GM19468 (cell line): Measurements from ENCODE around the gene TBKBP1.
"Not testable (repeated sequence)": the region's sequence is repeated elsewhere in the genome, so short reads cannot be mapped to it uniquely, and the experiment has no call there.

ENCODE experiments used
- ATAC-seq: cut with Tn5 transposase; IDR thresholded peaks from one replicate; pipeline ENCODE4 v1.9.1; 2021; ENCODE audit warnings: mild to moderate bottlenecking, moderate library complexity, moderate number of reproducible peaks; ENCODE audit not compliant: unreplicated experiment; ENCODE audit errors: extremely low read depth

Gene TBKBP1

DNA sequence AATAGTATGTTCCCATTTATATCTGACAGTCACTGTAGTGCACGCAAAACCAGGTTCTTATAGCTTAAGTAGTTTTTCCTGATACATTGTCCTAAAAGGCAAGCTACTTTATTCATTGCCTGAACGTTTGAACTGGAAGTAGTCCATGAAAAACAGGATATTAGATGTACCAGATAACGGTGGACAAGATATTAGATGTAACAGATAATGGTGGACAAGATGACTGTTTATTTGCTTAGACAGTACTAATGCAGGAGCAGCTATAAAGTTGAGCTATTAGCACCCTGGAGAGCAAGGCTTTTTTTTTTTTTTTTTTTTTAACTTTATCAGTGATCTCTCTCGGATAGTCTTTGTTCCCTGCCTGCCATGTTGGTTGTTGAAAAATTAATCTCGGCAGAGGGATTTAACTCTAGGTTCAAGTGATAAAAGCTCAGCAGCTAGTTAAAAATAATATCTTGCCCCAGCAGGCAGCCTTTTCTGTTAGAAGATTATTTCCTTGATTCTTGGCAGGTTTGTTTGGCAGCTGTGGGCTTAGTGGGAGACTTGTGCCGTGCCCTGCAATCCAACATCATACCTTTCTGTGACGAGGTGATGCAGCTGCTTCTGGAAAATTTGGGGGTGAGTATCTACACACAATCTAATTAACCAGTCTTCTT lies 17.3 kb upstream of the TBKBP1 start:
- no peak for ATAC-seq

DNA sequence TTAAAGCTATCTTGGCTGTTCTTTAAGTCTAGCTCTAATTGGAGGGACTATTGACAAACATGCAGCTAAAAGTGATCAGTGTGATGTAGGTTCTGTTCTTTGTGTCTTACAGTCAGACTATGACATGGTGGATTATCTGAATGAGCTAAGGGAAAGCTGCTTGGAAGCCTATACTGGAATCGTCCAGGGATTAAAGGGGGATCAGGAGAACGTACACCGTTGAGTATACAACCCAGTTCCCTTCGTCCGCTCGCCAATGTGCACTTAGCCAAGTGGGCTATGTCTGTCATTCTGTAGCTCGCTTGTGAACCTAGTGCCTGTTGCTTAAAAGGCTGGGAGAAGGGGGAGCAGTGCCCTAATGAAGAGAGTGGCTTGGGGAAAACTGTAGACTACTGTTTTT lies 15.8 kb upstream of the TBKBP1 start:
- no peak for ATAC-seq

DNA sequence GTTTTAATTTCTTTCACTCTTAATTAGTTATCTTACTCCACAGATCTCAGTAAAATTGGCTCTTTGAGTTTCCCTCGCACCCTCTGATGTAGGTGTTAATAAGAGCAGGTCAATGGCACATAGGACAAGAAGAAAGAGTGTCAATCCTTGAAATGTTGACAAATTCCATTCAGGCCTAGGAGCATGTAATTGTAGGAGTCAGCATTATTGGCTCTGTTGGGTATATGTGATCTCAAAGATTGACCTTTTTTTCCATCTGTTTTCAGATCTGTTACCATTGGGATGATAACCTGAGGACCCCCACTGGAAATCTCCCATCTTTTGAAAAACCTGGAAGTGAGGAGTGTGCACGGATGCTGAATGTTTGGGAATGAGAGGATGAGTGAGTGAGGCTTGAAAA lies 11.8 kb upstream of the TBKBP1 start:
- no peak for ATAC-seq

DNA sequence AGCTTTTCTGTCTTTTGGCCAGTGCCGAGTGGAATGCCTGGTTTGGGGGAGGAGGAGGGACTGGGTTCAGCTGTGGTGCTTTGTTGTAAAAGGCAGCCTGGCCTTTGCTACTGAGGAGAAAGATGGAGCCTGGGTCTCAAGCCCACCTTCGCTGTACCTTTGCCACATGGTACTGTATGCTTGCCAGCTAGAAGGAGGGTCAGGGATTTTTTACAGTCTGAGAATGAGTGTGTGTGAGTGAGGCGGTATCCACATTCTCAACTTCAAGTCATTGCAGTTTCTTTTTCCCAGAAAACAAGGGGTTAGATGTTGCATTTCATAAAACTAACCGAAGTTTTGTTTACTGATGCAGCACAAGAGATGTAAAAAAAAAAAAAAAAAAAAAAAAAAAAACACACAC lies 11.2 kb upstream of the TBKBP1 start:
- not testable (repeated sequence) for ATAC-seq

DNA sequence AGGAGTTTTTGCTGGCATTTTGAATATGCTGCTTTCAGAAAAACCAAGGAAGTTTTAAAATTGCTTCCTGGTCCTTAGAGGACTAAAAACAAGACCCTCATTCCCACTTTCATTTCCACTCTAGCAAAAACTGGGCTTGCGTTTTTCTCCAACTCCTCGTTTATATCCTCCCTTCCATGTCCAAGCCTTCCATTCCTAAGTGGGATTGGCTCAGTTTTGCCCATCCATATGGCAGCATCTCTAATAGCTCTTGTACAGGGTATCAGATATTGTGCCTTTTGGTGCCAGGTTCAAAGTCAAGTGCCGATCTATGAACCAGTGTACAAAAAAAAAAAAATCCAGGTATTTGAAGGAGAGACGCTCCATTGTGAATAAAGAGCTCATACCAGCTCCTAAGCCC lies 9.9 kb upstream of the TBKBP1 start:
- ATAC-seq: no peak

DNA sequence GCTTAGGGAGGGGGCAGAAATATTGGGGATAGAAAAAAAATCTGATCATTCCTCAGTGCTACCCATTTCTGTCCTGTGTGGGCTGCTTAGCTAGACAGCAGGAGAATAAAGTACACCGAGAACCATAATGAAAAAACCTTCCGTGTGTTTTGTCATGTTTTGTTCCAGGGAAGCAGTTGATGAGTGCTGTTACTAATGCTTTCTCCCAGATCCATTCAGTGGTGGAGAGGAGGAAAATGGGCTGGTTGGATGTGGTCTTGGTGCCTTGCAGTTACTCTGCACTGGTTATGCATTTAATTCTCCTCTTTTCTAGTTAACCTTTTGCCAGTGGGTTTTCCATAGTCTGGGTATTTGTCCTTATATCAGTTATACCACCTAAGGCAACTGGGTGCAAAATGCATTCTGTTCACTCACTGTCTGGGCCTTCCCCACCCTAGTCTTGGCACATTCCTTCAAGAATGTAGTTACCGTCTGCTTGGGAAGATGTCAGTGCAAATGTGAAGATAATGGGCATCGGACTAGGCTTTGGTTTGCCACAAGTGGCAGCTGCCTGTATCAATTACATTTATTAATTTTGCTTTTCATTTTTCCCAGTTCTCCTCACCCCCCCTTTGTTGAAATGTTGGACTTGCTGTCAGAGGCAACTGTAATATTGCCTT lies 9.3 kb upstream of the TBKBP1 start:
- ATAC-seq: no peak

DNA sequence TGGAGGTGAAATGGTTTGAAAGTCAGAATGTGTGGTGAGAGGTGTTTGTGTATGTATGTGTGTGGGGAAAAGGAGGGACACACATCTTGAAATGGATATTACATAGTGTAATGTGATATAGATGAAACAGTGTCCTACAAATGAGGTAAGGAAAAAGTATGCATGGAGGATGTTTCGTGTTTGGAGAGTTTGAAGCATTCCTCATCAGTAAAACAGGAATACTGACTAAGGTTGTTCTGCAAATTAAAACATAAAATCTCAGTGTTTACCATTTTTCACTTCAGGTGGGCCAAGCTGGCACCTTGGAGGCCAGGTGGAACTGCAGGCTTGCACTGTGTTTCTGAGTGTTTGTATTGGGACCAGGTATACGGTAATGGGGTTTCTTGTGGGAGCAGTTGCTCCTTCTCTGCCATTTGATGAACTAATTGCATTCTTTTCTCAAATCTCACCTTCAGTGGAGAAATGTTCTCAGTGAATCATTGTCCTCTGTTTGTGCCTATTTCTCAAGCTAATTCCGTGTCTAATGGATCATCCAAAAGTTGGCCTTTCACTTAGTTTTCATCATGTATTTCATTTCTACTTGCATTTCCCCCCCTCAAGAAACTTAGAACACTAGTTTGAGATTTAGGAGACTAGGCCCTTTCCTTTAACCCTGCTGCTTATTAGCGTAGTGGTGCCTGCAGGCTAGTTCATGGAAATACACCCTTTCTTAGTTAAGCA lies 8.2 kb upstream of the TBKBP1 start:
- ATAC-seq: no peak

DNA sequence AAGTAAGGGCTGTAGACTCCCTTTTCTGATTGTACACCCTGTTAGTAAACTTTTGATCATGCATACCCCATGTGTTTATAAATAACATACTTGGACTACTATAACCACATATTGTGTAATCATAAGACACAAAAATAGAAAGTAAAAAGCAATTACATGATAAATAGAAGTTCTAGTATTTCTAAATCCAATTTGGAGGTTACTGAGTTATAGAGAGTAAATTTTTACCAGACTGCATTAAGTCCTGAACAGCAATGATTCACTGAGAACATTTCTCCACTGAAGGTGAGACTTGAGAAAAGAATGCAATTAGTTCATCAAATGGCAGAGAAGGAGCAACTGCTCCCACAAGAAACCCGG lies 7.7 kb upstream of the TBKBP1 start:
- ATAC-seq: no peak

DNA sequence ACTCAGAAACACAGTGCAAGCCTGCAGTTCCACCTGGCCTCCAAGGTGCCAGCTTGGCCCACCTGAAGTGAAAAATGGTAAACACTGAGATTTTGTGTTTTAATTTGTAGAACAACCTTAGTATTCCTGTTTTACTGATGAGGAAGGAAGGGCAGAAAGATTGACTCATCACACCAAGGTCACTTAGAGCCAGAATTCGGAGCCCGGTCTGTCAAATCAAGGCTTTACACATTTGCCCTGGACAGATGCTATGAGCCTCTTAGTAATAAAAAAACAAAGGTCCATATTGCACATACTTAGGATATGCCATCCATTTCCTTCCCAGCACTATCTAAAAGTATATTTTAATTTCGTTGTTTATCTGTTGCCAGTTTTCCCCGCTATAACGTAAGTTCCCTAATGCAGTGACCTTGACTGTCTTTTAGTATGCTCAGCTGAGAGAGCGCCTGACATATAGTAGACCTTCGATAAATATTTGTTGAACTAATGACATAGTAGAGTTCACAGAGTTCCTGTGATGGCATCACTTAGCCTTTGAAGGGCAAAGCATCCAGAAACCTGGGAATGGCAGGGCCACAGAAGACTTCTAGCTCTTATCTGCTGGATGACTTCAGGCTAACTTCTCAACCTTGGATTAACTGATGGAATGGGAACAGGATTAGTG lies 7.2 kb upstream of the TBKBP1 start:
- no peak for ATAC-seq

DNA sequence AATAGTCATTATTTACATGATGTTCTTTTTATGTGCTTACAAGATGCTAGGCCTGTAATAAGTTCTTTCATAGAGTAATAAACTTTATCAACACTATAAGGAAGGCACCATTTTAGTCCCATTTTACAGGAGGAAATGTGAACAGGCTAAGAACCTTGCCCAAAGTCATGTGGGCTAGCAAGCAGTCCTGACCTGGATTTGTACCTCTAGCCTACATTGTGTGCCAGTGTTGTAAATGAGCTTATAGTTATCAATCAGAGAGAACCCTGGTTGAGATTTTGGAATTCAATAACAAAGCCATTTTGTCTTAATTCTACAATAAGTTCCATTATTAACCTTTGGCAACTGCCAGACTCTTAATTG lies 6.7 kb upstream of the TBKBP1 start:
- ATAC-seq: no peak

DNA sequence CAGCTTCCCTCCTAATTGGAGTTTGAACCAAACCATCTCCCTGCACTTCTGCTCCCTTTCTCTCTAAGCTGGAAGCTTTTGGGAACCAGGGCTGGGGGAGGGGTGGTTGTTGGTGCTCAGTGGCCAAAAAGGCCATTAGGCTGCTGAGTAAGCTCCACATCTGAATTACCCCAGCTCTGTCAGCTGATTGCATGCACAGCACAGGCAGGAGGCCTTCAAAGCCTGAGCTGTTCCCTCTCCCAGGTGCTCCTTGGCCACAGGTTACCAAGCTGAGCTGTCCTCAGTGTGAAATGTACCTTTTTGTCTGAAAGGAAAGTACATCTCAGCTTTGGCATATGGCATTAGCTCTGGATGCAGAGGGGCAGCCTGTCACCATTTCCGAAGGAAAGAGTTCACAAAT lies 6.2 kb upstream of the TBKBP1 start:
- no peak for ATAC-seq

DNA sequence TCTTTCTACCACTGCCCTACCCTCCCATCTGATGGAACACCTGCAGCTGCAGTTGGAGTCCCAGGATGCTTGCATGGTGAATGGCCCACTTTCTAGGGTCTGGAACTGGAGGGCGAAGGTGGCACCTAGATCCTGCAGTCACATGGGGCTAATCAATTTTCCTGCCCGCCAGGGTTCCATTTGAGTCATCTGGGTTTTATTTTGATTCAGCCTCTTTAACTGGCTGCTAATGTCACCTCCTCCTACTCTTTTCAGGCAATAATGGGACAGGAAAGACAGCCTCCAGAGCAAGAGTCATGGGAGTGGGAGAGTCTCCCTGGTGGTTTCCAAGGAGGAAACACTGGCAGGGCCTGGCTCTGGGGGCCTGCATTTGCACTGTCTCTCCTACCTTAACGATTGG lies 3.8 kb upstream of the TBKBP1 start:
- ATAC-seq: no peak

DNA sequence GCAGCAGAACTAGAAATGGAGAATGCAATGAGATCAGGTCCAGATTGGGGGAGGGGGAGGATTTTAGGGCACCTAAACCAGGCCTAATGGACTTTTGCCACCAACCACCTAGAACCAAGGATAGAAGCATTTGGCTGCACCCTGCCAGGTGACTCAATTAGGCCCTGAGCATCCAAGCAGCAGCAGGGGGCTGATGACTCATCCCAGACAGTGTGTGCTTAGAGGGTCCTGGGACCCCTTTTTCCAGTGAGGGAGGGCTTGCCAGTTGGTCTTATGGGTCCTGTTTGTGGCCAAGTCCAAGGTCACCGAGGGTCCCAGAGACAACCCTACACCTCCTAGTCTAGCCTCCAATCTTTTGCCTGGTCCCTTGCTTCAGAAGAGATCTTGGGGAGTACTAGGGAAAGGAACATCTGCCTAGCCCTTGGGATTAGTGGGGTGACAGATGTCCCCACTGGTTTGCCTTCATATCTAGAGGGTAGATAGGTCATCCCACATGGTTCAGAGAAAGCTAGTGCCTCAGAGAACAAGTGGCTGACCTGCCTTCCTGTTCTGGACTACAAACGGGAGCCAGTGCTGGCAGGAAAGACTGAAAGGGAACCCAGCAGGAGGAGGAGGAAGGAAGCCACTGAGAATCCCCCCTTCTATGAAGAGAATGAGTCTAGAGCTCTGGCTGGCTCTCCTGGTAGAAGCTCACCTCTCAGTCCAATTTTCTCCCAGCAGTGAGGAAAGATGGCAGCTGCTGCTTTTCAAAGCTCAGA lies 1.6 kb upstream of the TBKBP1 start:
- ATAC-seq: no peak

DNA sequence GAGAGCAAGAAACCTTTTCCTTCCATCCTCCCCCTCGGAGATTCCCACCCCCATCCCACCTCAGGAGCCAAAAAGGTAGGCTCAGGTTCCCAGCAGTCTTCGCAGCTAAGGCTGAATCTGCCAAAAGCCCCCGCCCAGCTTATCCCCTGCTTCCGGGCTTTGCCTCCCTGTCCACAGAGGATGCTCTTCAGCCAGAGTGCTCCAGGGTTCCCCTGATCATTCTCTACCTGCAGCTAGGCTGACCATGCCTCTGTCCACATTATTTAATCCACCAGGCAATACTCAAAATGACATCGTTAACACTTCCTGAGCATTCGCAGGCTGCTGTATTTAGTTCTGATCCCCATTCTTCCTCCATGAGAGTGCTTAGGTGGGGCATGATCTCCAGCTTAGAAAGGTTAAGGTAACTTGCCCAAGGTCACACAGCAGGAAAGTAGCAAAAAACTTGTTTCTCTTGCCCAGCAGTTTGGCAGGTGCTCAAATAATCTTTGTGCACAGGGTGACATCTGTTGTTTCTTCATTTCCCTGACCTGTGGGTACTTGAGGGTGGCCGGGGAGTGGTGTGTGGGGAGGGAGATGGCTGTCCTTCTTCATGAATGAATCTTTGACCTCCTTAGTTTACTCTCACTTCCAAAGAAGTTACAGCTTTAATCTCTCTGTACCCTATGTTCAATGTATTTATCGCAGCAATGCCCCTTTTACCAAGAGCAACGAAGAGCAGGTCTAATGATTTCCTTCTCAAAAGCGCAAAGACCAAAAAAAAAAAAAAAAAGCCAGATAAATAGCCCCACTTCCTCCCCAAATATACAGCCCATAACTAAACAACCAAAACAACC lies 848 bp upstream of the TBKBP1 start:
- no peak for ATAC-seq

DNA sequence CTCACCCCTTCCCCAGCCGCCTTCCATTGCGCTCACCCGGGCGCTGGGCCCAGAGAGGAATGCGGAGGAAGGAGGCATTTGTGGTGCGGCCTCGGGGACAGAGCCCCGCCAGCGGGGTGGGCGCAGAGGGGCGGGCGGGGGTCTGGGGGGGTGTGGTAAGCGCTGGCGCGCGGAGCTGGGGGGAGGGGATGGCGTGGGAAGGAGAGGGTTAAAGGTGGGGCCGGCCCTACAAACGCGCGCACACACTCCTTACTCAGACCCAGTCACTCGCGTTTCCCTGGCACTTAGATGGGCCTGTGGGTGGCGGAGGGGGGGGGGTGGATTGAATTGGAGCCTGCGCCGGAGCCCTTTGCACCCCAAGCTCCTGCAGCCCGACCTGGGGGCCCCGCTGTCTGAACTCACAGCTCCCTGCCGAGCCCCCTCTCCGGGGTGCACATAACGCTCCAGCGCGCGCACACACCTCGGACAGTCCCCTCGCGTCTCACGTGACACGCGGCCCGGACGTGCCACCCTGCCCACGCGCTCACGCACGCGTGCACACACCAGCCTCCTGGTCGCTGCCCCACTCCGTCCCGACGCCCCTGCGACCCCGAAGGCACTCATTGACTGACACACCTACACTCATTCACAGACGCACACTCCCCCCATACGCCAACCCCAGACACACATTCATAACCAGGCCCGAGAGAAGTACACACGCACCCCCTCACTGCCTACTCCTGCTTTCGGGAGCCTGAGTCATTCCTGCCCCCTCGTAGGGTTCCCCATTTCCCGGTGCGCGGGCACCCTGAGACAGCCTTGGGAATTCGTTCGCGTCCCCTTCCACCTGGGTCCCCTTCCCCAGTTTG lies 844 bp downstream of the TBKBP1 start:
- ATAC-seq: no peak

DNA sequence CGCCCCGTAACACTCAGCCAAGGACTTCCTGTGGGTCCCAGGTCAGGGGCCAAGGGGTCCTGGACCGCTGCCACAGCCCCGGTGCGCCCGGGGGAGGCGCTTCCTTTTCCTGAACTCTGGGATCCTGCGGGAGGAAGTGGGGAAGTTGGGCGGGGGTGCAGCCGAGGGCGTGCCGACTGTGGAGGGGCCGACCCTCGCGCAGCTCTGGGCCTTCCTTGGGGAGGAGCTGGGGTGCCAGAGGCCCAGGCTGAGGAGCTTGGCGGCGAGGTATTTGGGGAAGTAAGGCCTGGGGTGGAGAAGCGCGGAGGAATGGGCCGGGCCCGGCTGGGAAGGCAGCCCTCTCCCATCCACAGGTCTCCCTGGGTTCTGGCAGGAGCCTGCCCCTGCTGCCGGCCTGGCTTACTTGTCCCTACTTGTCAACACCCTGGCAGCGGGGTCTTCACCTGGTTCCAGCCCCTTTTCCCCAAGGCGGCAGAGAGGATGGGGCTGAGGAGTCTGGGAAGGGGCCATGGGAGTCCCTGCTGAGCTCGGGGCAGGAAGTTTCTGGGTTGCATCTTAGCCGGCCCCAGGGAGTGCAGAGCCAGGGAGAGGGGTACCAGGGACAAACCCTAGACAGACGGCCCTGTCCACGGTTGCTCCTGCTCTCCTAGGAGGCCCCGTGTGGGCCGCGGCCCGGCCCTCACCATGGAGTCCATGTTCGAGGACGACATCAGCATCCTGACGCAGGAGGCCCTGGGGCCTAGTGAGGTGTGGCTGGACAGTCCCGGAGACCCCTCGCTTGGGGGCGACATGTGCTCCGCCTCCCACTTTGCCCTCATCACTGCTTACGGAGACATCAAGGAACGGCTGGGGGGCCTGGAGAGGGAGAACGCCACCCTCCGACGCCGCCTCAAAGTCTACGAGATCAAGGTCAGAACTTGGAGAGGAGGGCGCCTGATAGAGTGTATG lies 1.7 kb downstream of the TBKBP1 start:
- ATAC-seq: no peak

DNA sequence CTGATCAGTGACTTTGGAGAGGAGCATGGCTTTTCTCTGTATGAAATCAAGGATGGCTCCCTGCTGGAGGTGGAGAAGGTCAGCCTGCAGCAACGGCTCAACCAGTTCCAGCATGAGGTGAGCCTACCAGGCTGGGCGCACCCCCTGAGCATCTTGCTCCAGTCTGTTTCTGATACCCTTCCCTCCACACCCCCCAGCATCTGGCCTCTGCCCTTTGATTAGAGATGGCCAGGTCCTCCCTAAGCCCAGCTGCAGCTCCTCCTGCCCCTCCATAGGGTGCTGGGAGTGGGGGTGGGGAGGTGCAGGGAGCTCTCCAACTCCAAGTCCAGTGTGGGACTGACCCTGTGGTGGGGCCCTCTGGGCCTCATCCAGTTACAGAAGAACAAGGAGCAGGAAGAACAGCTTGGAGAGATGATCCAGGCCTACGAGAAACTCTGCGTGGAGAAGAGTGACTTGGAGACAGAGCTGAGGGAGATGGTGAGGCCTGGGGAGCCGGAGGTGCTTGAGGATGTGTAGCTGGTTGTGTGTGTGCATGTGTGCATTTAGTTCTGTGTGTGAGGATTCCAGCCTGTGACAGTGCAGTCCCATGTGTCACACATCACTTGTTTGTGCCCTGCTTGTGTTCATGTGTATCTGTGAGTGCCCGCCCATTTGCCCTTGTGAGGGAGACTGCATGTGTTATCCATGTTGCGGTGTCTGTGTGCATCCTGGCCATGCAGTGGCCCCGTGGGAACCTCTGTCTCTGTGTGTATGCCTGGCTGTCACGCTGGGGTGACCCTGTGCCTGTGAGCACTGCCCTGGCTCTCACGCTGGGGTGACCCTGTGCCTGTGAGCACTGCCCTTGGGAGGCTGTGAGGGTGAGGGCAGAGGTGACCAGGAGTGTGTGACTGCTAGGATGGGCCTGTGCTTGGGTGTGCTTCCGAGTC lies 3.0 kb downstream of the TBKBP1 start:
- no peak for ATAC-seq
